AG04449 (cell line): Measurements from ENCODE around the gene MPPE1.
"Not testable (repeated sequence)": the region's sequence is repeated elsewhere in the genome, so short reads cannot be mapped to it uniquely, and the experiment has no call there.

ENCODE experiments used
- CTCF ChIA-PET: fragments of 350-600 bp; formaldehyde crosslinking; extraction: SDS; loops from one replicate; lab custom pipeline; 2021; ENCODE audit warnings: antibody characterized with exemption; lab: Yijun Ruan, JAX
- POLR2A ChIA-PET: fragments of 400-600, 350-600 bp; formaldehyde crosslinking; extraction: SDS; loops from one replicate; lab custom pipeline; 2020; ENCODE audit warnings: antibody characterized with exemption, inconsistent platforms; lab: Yijun Ruan, JAX
- DNase-seq: peaks from one replicate; pipeline ENCODE4 v3.0.0-alpha.2; 2010; ENCODE audit warnings: low read depth, low spot score
- H3K4me3 ChIP-seq: 2 replicates; pipeline ENCODE4 v1.5.1; 2011; ENCODE audit warnings: low read depth, mild to moderate bottlenecking, control low read depth, low read length
- TF ChIP-seq, protein P1 (sequence below): IDR thresholded peaks from one replicate; pipeline ENCODE4 v1.5.1; 2011; ENCODE audit warnings: mild to moderate bottlenecking, moderate library complexity, low read length, control low read depth, inconsistent platforms; ENCODE audit not compliant: insufficient read depth; ENCODE audit errors: missing control alignments

Gene MPPE1

DNA sequence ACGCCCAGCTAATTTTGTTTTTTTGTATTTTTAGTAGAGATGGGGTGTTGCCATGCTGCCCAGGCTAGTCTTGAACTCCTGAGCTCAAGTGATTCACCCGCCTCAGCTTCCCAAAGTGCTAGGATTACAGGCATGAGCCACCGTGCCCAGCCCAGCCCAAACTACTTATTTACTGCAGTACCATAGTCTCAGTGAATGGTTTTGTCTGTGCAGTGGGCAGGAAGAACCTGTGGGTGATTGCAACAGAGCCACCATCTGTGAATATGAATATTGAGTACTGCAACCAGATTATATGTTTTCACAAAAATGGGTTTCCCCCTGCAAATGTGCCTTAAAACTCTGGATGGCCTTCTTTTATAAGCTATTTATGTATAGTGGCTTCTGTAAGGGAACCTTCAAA lies 9.1 kb downstream of the MPPE1 start:
- POLR2A ChIA-PET, result interaction anchor here (0.6 kb wide), 1 partner anchor 38 kb away, joined by 3 read pairs; no protein-coding TSS in a partner anchor
- CTCF ChIA-PET, result no interaction called here
- no peak for DNase-seq
- H3K4me3 ChIP-seq, result no peak overlapping the region
- TF ChIP-seq, protein P1, sequence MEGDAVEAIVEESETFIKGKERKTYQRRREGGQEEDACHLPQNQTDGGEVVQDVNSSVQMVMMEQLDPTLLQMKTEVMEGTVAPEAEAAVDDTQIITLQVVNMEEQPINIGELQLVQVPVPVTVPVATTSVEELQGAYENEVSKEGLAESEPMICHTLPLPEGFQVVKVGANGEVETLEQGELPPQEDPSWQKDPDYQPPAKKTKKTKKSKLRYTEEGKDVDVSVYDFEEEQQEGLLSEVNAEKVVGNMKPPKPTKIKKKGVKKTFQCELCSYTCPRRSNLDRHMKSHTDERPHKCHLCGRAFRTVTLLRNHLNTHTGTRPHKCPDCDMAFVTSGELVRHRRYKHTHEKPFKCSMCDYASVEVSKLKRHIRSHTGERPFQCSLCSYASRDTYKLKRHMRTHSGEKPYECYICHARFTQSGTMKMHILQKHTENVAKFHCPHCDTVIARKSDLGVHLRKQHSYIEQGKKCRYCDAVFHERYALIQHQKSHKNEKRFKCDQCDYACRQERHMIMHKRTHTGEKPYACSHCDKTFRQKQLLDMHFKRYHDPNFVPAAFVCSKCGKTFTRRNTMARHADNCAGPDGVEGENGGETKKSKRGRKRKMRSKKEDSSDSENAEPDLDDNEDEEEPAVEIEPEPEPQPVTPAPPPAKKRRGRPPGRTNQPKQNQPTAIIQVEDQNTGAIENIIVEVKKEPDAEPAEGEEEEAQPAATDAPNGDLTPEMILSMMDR, result no peak

DNA sequence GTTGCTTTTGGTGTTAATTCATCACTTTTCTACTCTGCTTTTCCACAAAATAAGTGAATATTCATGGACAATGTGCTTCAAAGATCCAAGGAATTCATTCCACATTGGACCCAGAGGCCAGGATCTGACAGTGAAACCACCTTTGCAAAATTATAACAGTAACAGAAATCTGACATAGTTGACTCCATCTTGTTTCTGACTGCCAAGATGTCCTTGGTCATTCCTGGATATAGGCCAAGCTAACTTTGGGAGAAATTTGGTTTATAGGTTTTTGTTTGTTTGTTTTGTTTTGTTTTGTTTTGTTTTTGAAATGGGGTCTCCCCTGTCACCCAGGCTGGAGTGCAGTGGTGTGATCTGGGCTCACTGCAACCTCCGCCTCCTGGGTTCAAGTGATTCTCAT lies 10.3 kb downstream of the MPPE1 start:
- ChIA-PET POLR2A (no interaction called here), CTCF (no interaction called here)
- no peak overlapping the region for H3K4me3 ChIP-seq
- TF ChIP-seq, protein P1, result no peak
- no peak for DNase-seq

DNA sequence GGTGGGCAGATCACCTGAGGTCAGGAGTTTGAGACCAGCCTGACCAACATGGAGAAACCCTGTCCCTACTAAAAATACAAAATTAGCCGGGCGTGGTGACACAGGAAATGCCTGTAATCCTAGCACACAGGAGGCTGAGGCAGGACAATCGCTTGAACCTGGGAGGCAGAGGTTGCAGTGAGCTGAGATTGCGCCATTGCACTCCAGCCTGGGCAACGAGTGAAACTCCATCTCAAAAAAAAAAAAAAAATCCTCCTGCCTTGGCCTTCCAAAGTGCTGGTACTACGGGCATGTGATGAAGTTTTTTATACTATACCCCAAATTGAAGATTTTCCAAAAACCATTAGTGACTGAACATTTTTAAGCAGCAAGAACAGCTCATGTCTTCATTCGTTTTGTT lies 15.7 kb downstream of the MPPE1 start:
- H3K4me3 ChIP-seq, CTCF ChIA-PET, POLR2A ChIA-PET, DNase-seq: not testable (repeated sequence)

DNA sequence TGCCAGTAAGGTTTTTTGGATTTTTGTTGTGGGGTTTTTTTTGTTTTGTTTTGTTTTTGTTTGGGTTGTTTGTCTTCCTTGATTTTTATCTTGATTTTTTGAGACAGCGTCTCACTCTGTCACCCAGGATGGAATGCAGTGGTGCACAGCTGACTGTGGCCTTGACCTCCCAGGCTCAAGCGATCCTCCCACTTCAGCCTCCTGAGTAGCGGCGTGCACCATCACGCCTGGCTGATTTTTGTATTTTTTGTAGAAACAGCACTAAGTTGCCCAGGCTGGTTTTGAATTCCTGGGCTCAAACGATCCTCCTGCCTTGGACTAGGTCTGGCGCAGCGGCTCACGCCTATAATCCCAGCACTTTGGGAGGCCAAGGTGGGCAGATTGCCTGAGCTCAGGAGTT lies 16.4 kb downstream of the MPPE1 start:
- ChIA-PET CTCF (no interaction called here), POLR2A (no interaction called here)
- no peak overlapping the region for H3K4me3 ChIP-seq
- no peak for DNase-seq
- TF ChIP-seq, protein P1, result no peak

DNA sequence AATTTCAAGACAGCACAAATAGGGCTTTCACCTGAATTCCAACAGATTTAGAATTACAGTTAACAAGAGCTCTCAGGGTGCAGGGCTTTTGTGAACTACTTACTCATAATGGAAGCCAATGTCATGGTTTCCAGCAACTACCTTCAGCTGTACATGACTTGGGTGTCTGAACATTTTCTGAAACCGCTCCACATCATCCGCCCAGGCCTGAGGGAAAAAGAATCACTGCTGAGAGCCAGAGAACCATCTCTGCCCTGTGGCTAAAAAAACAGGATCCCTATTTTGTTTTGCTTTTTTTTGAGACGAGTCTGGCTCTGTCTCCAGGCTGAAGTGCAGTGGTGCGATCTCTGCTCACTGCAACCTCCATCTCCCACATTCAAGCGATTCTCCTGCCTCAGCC lies 18.8 kb downstream of the MPPE1 start:
- no peak overlapping the region for H3K4me3 ChIP-seq
- POLR2A ChIA-PET, result no interaction called here
- TF ChIP-seq, protein P1, result no peak
- no peak for DNase-seq
- CTCF ChIA-PET, result no interaction called here

DNA sequence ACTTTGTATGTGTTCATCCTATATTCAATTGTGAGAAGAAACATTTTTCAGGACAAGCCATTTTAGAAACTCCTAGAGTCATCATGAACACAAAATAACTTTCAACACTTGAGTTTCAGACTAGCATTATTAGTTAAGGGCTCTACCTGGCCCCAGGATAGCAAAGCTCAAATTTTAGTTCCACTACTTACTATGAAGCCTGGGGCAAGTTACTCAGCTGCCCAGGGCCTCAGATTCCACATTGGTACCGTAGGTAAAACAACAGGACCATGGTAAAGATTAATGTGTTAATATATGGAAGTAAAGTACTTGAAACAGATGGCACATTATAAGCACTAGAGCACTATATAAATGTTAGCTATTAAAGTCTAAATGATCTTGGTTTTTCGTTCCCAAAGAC lies 19.4 kb downstream of the MPPE1 start:
- CTCF ChIA-PET, result no interaction called here
- no peak overlapping the region for H3K4me3 ChIP-seq
- TF ChIP-seq, protein P1, result no peak
- POLR2A ChIA-PET, result no interaction called here
- DNase-seq, result no peak

DNA sequence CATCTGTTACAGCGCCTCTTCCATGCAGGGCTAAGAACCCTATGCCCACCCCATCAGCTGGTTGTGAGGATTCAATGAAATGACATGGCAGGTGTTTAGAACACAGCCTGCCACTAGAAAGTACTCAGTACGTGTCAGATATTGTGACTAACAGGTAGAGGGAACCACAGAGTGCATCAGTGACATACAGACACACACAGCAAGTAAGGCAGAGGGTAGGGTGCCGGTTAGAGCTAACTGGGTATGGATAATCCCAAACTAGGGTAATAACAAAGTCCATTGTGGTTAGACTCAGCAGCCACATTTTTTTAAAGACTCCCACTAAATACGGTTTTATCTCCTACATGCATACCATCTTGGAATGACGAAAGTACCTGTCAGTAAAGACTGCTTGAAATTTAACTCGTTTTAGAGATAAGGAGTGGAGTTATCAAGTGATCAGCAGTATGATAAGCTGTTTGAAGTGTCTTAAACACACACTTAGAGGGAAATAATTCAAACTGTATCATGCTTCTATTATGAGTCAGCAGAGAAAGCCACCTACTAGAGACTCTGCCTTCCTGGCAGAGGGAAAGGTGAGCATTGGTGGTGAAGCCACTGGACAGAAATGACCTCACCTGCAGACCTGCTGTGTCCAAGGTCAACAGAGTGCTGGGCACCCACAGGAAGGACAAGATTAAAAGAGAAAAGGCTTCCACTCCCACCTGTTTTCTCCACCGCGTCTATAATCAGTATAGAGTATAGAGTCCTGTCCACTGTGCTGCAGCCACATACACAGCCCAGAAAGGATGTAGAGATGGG lies 20.6 kb downstream of the MPPE1 start:
- ChIA-PET POLR2A (no interaction called here), CTCF (interaction anchor here (0.9 to 1.6 kb wide), 2 partner anchors 109 to 155 kb away, joined by 3 to 5 read pairs; no protein-coding TSS in a partner anchor)
- DNase-seq, result no peak
- H3K4me3 ChIP-seq, result no peak overlapping the region
- TF ChIP-seq, protein P1, result no peak
